OCI-LY1 (cell line): ENCODE measurements around the gene RPL36.

Source experiments
- H2AFZ ChIP-seq: fragments of 200-600 bp; sonication (generic), shearing (Covaris generic); 2 replicates; pipeline ENCODE4 v1.6.0; 2014; ENCODE audit warnings: antibody characterized with exemption, mild to moderate bottlenecking, low read length
- H3F3A ChIP-seq: fragments of 200-600 bp; sonication (generic), shearing (Covaris generic); 2 replicates; pipeline ENCODE4 v1.6.0; 2014; ENCODE audit warnings: mild to moderate bottlenecking, antibody characterized with exemption, low read length, moderate library complexity; ENCODE audit not compliant: insufficient read depth
- H3K27ac ChIP-seq: fragments of 200-600 bp; sonication (generic); 2 replicates; pipeline ENCODE4 v1.5.1; 2014; ENCODE audit warnings: low read length, mixed run types, mild to moderate bottlenecking, low read depth; ENCODE audit not compliant: poor library complexity, severe bottlenecking
- H3K27me3 ChIP-seq: fragments of 200-600 bp; sonication (generic); 2 replicates; pipeline ENCODE4 v1.6.0; 2014; ENCODE audit warnings: antibody characterized with exemption, mild to moderate bottlenecking, low read length, moderate library complexity; ENCODE audit not compliant: insufficient read depth
- H3K36me3 ChIP-seq: fragments of 200-600 bp; sonication (generic); 2 replicates; pipeline ENCODE4 v1.6.1; 2014; ENCODE audit warnings: mild to moderate bottlenecking, antibody characterized with exemption, low read length, moderate library complexity, mixed read lengths; ENCODE audit not compliant: insufficient read depth
- H3K4me1 ChIP-seq: fragments of 200-600 bp; sonication (generic); 2 replicates; pipeline ENCODE4 v1.5.1; 2014; ENCODE audit warnings: mild to moderate bottlenecking, low read length, moderate library complexity; ENCODE audit not compliant: insufficient read depth, severe bottlenecking
- H3K4me2 ChIP-seq: fragments of 200-600 bp; sonication (generic), shearing (Covaris generic); 2 replicates; pipeline ENCODE4 v1.6.1; 2014; ENCODE audit warnings: low read length
- H3K4me3 ChIP-seq: fragments of 200-600 bp; sonication (generic); 2 replicates; pipeline ENCODE4 v1.5.1; 2014; ENCODE audit warnings: low read length, low read depth, mild to moderate bottlenecking, mixed read lengths; ENCODE audit not compliant: poor library complexity, severe bottlenecking
- H3K79me2 ChIP-seq: fragments of 200-600 bp; shearing (Covaris generic); 2 replicates; pipeline ENCODE4 v1.6.1; 2016; ENCODE audit warnings: mixed run types, low read length, mixed read lengths; ENCODE audit not compliant: insufficient read depth
- H3K9ac ChIP-seq: fragments of 200-600 bp; sonication (generic), shearing (Covaris generic); 2 replicates; pipeline ENCODE4 v1.6.1; 2014; ENCODE audit warnings: mild to moderate bottlenecking, low read length, mixed read lengths
- H3K9me2 ChIP-seq: fragments of 200-600 bp; sonication (generic), shearing (Covaris generic); 2 replicates; pipeline ENCODE4 v1.6.1; 2014; ENCODE audit warnings: low read depth, mild to moderate bottlenecking, low read length, mixed read lengths
- H3K9me3 ChIP-seq: fragments of 200-600 bp; shearing (Covaris generic); 2 replicates; pipeline ENCODE4 v1.6.1; 2014; ENCODE audit warnings: low read length, mixed read lengths
- H4K20me1 ChIP-seq: fragments of 200-600 bp; sonication (generic), shearing (Covaris generic); 2 replicates; pipeline ENCODE4 v1.6.0; 2016; ENCODE audit warnings: mild to moderate bottlenecking, low read length; ENCODE audit not compliant: insufficient read depth
- EZH2 ChIP-seq: fragments of 200-600 bp; sonication (generic), shearing (Covaris generic); IDR thresholded peaks from 2 replicates; pipeline ENCODE4 v1.8.0; 2017; ENCODE audit warnings: borderline replicate concordance, mixed run types, mild to moderate bottlenecking, antibody characterized with exemption, low read length, moderate library complexity, mixed read lengths
- TF ChIP-seq, protein P1 (sequence below): fragments of 200-600 bp; sonication (generic), shearing (Covaris generic); IDR thresholded peaks from 2 replicates; pipeline ENCODE4 v1.5.1; 2017; ENCODE audit warnings: mild to moderate bottlenecking, antibody characterized with exemption, low read length, moderate library complexity, mixed read lengths

Gene RPL36

DNA sequence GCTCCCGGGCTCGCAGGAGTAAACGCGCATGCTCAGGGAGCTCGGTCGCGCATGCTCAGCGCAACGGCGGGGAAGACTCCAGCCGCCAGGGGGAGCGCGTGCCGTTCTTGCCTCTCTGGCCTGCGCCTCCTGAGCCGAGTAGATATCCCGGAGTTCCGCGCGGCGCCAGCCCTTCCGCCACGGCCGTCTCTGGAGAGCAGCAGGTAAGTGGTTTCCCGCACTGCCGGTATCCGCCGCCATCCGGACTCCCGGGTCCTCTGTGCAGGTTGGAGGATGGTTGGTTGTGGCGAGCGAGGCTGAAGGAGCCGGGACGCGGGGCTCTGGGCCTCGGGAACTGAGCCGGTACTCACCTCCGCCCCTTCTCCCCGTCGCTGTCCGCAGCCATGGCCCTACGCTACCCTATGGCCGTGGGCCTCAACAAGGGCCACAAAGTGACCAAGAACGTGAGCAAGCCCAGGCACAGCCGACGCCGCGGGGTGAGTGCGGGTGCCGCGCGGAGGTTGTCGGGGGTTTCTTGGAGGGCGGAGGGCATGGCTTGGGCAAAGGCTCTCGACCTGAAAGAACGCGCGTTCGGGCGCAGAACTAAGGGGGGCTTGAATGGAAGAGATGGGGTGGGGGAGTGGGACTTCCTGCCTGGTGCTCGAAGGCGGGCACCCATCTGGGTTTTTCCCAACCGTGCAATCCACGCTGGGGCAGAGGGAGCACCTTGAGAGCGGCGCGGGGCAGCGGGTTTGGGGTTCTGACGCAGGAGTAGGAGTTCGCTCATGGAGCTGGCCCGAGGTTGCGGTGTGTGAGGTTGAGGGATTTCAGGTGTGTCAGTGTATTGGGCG is at the start of gene RPL36:
Gene RPL36, plus strand, starts transcription at position 171 of the 830 bp plus-strand sequence. Its CDS starts 213 bp downstream, at position 384.
- peaks cover 4% of the 10 kb centered on the region; the same call in 1 of the 2 replicates for H3F3A ChIP-seq
- peaks cover 38% of the 10 kb centered on the region for H3K4me1 ChIP-seq
- H4K20me1 ChIP-seq, result no peaks in the 10 kb centered on the region
- H3K9me2 ChIP-seq, result no peaks in the 10 kb centered on the region
- peaks cover 50% of the 10 kb centered on the region for H3K36me3 ChIP-seq
- H3K4me2 ChIP-seq, result peak within 1 kb of the TSS; percentile 68
- peak within 1 kb of the TSS; percentile 99 for H3K9ac ChIP-seq
- peaks cover 32% of the 10 kb centered on the region for H3K79me2 ChIP-seq
- no peak within 1 kb of the TSS for H2AFZ ChIP-seq
- no peaks in the 10 kb centered on the region for H3K27me3 ChIP-seq
- no peaks in the 10 kb centered on the region for H3K9me3 ChIP-seq
- TF ChIP-seq EZH2, result no peak
- TF ChIP-seq, protein P1, sequence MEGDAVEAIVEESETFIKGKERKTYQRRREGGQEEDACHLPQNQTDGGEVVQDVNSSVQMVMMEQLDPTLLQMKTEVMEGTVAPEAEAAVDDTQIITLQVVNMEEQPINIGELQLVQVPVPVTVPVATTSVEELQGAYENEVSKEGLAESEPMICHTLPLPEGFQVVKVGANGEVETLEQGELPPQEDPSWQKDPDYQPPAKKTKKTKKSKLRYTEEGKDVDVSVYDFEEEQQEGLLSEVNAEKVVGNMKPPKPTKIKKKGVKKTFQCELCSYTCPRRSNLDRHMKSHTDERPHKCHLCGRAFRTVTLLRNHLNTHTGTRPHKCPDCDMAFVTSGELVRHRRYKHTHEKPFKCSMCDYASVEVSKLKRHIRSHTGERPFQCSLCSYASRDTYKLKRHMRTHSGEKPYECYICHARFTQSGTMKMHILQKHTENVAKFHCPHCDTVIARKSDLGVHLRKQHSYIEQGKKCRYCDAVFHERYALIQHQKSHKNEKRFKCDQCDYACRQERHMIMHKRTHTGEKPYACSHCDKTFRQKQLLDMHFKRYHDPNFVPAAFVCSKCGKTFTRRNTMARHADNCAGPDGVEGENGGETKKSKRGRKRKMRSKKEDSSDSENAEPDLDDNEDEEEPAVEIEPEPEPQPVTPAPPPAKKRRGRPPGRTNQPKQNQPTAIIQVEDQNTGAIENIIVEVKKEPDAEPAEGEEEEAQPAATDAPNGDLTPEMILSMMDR, result peak; percentile 87
- H3K4me3 ChIP-seq, result peak within 1 kb of the TSS; percentile 99
- H3K27ac ChIP-seq, result peak within 1 kb of the TSS; percentile 82

GRCh38 chr19:5641171-5641570 is 48.9 kb upstream of the RPL36 start:
- Histone ChIP-seq H3K27me3 (no peaks in the 10 kb centered on the region), H3K4me2 (no peak overlapping the region), H3K27ac (no peak overlapping the region), H4K20me1 (0 out of 2 replicates have a peak, but pooled peaks cover 5% of the 10 kb centered on the region), H3K4me3 (no peak overlapping the region), H3K9me2 (no peaks in the 10 kb centered on the region), H3K9ac (no peak overlapping the region), H3K36me3 (peaks cover 86% of the 10 kb centered on the region), H3K9me3 (no peaks in the 10 kb centered on the region), H3K4me1 (no peaks in the 10 kb centered on the region), H3K79me2 (peaks cover 75% of the 10 kb centered on the region), H2AFZ (no peak overlapping the region), H3F3A (no peaks in the 10 kb centered on the region)
- TF ChIP-seq EZH2, result no peak

GRCh38 chr19:5642204-5642603 is 47.9 kb upstream of the RPL36 start:
- 0 out of 2 replicates have a peak, but pooled peaks cover 3% of the 10 kb centered on the region for H4K20me1 ChIP-seq
- no peaks in the 10 kb centered on the region for H3F3A ChIP-seq
- H3K36me3 ChIP-seq, result peaks cover 87% of the 10 kb centered on the region

More at GRCh38 chr19:5642204-5642603, 47.9 kb upstream of the RPL36 start:
- Histone ChIP-seq H3K79me2 (peaks cover 66% of the 10 kb centered on the region), H3K9me2 (no peaks in the 10 kb centered on the region), H3K9me3 (no peaks in the 10 kb centered on the region), H3K9ac (no peak overlapping the region), H3K4me3 (no peak overlapping the region), H3K27ac (no peak overlapping the region), H3K4me1 (no peaks in the 10 kb centered on the region), H3K27me3 (no peaks in the 10 kb centered on the region), H2AFZ (no peak overlapping the region), H3K4me2 (no peak overlapping the region)
- TF ChIP-seq, protein P1, result no peak
- no peak for TF ChIP-seq EZH2
